ENCODE measurements around the gene ABCC6. TPM values are rescaled to one million over a fixed set of nuclear protein-coding genes. Genes with fewer than 3 reads are reported as not detected.
A peak's percentile ranks its signal among the peaks of the same experiment; 100 is the strongest.
"Not testable (repeated sequence)": the region's sequence is repeated elsewhere in the genome, so short reads cannot be mapped to it uniquely, and the experiment has no call there.

ABCC6 gene
- total and polyA plus RNA-seq, 9 donors = 0.12 to 2.0 (median 0.88) TPM

GRCh38 chr16:16151315-16151714, 72.0 kb downstream of the ABCC6 start:
- H3K4me3 ChIP-seq = no peak overlapping the region
- peaks cover 21% of the 10 kb centered on the region for H3K4me1 ChIP-seq (ENCODE audit: insufficient read depth)
- H3K36me3 ChIP-seq = no peaks in the 10 kb centered on the region
- 50 to 62% (median 53%) methylated on average over 8 of the region's 8 CpGs for WGBS, 3 donors
- H3K27me3 ChIP-seq = no peaks in the 10 kb centered on the region
- no peak for DNase-seq
- H3K27ac ChIP-seq = peak overlapping the region in 1 of 2 donors; percentile 70
- intact Hi-C loops (cut with DNase I) = no loop called here
- TF ChIP-seq POLR2A (IDR thresholded peaks at IDR 0.05) = no peak
- TF ChIP-seq EP300 (IDR thresholded peaks at IDR 0.05) = no peak
- no peak for TF ChIP-seq CTCF (IDR thresholded peaks at IDR 0.05)
- no peaks in the 10 kb centered on the region for H3K9me3 ChIP-seq

GRCh38 chr16:16150878-16151152, 72.5 kb downstream of the ABCC6 start:
- whole genome bisulfite sequencing, 3 donors = 71 to 93% (median 87%) methylated on average over 4 of the region's 4 CpGs
- no peak overlapping the region for H3K4me3 ChIP-seq
- DNase-seq = no peak
- H3K27me3 ChIP-seq = no peaks in the 10 kb centered on the region
- intact Hi-C loops (cut with DNase I) = no loop called here
- no peaks in the 10 kb centered on the region for H3K9me3 ChIP-seq
- H3K36me3 ChIP-seq = no peaks in the 10 kb centered on the region
- H3K27ac ChIP-seq = peak overlapping the region in 1 of 2 donors; percentile 70
- no peak for TF ChIP-seq POLR2A (IDR thresholded peaks at IDR 0.05)
- H3K4me1 ChIP-seq (ENCODE audit: insufficient read depth) = peaks cover 21% of the 10 kb centered on the region

GRCh38 chr16:16150117-16150877, 73.0 kb downstream of the ABCC6 start:
- no peak for TF ChIP-seq CTCF (IDR thresholded peaks at IDR 0.05)
- TF ChIP-seq POLR2A (IDR thresholded peaks at IDR 0.05) = no peak
- no peak for TF ChIP-seq EP300 (IDR thresholded peaks at IDR 0.05)
- peak overlapping the region in 1 of 2 donors; percentile 70 for H3K27ac ChIP-seq
- no peaks in the 10 kb centered on the region for H3K9me3 ChIP-seq
- H3K4me3 ChIP-seq = no peak overlapping the region
- peak; percentile 85 to 98 (median 96) for DNase-seq
- H3K36me3 ChIP-seq = no peaks in the 10 kb centered on the region
- 2 to 10% (median 4%) methylated on average over 25 to 28 of the region's 28 CpGs for WGBS, 3 donors
- no peaks in the 10 kb centered on the region for H3K27me3 ChIP-seq
- peaks cover 21% of the 10 kb centered on the region for H3K4me1 ChIP-seq (ENCODE audit: insufficient read depth)
- intact Hi-C loops (cut with DNase I) = no loop called here

- H3K9me3 ChIP-seq = no peaks in the 10 kb centered on the region
- intact Hi-C loops (cut with DNase I) = no loop called here
- H3K36me3 ChIP-seq = no peaks in the 10 kb centered on the region
- 39 to 42% (median 41%) methylated on average over 10 of the region's 10 CpGs for WGBS, 3 donors
- H3K27me3 ChIP-seq = no peaks in the 10 kb centered on the region
- H3K4me3 ChIP-seq = no peak overlapping the region
- H3K27ac ChIP-seq = peak overlapping the region in 1 of 2 donors; percentile 70
- no peak for DNase-seq
- peaks cover 21% of the 10 kb centered on the region for H3K4me1 ChIP-seq (ENCODE audit: insufficient read depth)
- TF ChIP-seq EP300 (IDR thresholded peaks at IDR 0.05) (no peak), POLR2A (IDR thresholded peaks at IDR 0.05) (no peak), CTCF (IDR thresholded peaks at IDR 0.05) (no peak)
Measured at GRCh38 chr16:16149710-16150116, 73.6 kb downstream of the ABCC6 start.

- H3K4me3 ChIP-seq = no peak overlapping the region
- DNase-seq = peak in 1 of 5 donors; percentile 54
- peaks cover 21% of the 10 kb centered on the region for H3K4me1 ChIP-seq (ENCODE audit: insufficient read depth)
- H3K36me3 ChIP-seq = no peaks in the 10 kb centered on the region
- H3K9me3 ChIP-seq = no peaks in the 10 kb centered on the region
- H3K27ac ChIP-seq = no peak overlapping the region
- 21 to 50% (median 38%) methylated on average over 9 of the region's 9 CpGs for WGBS, 3 donors
- TF ChIP-seq POLR2A (IDR thresholded peaks at IDR 0.05) = no peak
- TF ChIP-seq EP300 (IDR thresholded peaks at IDR 0.05) = no peak
- no peak for TF ChIP-seq CTCF (IDR thresholded peaks at IDR 0.05)
- H3K27me3 ChIP-seq = no peaks in the 10 kb centered on the region
- intact Hi-C loops (cut with DNase I) = no loop called here
Measured at GRCh38 chr16:16148755-16149154, 74.5 kb downstream of the ABCC6 start.

- WGBS, 3 donors = 45 to 63% (median 48%) methylated on average over 15 of the region's 15 CpGs
- H3K4me3 ChIP-seq; H3K27me3 ChIP-seq; DNase-seq; intact Hi-C loops (cut with DNase I); H3K9me3 ChIP-seq; H3K27ac ChIP-seq; H3K36me3 ChIP-seq: not testable (repeated sequence)
- H3K4me1 ChIP-seq (ENCODE audit: insufficient read depth) = peaks cover 21% of the 10 kb centered on the region
Measured at GRCh38 chr16:16148000-16148599, 75.2 kb downstream of the ABCC6 start.

Measured in ovary (tissue), 9 donors.